IMR-90 (cell line): ENCODE measurements around the gene CRISPLD2.

Source experiments
- BHLHE40 ChIP-seq: fragments of 150-350 bp; IDR thresholded peaks from 2 replicates; pipeline ENCODE4 v1.6.1; 2016; ENCODE audit warnings: mild to moderate bottlenecking, low read depth, low read length
- CEBPB ChIP-seq: IDR thresholded peaks from 2 replicates; pipeline ENCODE4 v1.6.1; 2012; ENCODE audit warnings: low read depth, low read length, improper control_type of control experiment
- CHD1 ChIP-seq: IDR thresholded peaks from 2 replicates; pipeline ENCODE4 v1.6.1; 2012; ENCODE audit warnings: low read depth, low read length, improper control_type of control experiment
- FOS ChIP-seq: fragments of 150-350 bp; IDR thresholded peaks from 2 replicates; pipeline ENCODE4 v1.6.1; 2016; ENCODE audit warnings: low read depth, low read length
- MAFK ChIP-seq: IDR thresholded peaks from 2 replicates; pipeline ENCODE4 v1.6.1; 2012; ENCODE audit warnings: low read depth, low read length, improper control_type of control experiment
- MAZ ChIP-seq: IDR thresholded peaks from 2 replicates; pipeline ENCODE4 v1.6.1; 2012; ENCODE audit warnings: low read depth, mild to moderate bottlenecking, low read length, improper control_type of control experiment, moderate library complexity, borderline replicate concordance
- MXI1 ChIP-seq: IDR thresholded peaks from 2 replicates; pipeline ENCODE4 v1.6.1; 2012; ENCODE audit warnings: low read depth, mild to moderate bottlenecking, low read length, moderate library complexity, borderline replicate concordance
- POLR2A ChIP-seq: IDR thresholded peaks from 2 replicates; pipeline ENCODE4 v1.6.1; 2012; ENCODE audit warnings: mild to moderate bottlenecking, low read depth, low read length
- RAD21 ChIP-seq: IDR thresholded peaks from 2 replicates; pipeline ENCODE4 v1.6.1; 2012; ENCODE audit warnings: low read length, improper control_type of control experiment
- RCOR1 ChIP-seq: IDR thresholded peaks from 2 replicates; pipeline ENCODE4 v1.6.1; 2012; ENCODE audit warnings: mild to moderate bottlenecking, low read length, improper control_type of control experiment; ENCODE audit not compliant: insufficient replicate concordance
- RFX5 ChIP-seq: IDR thresholded peaks from 2 replicates; pipeline ENCODE4 v1.8.0; 2012; ENCODE audit warnings: low read depth, mild to moderate bottlenecking, low read length, moderate library complexity
- SMC3 ChIP-seq: fragments of 150-350 bp; IDR thresholded peaks from 2 replicates; pipeline ENCODE4 v1.6.1; 2016; ENCODE audit warnings: low read depth, mild to moderate bottlenecking, antibody characterized with exemption, low read length, moderate library complexity
- TF ChIP-seq, protein P1 (sequence below): conservative IDR thresholded peaks from 2 replicates; pipeline ENCODE4 v1.5.1; 2012; ENCODE audit warnings: mild to moderate bottlenecking, low read depth, low read length, improper control_type of control experiment

GRCh38 chr16:84929421-84930297, 109.9 kb downstream of the CRISPLD2 start:
- TF ChIP-seq, protein P1, sequence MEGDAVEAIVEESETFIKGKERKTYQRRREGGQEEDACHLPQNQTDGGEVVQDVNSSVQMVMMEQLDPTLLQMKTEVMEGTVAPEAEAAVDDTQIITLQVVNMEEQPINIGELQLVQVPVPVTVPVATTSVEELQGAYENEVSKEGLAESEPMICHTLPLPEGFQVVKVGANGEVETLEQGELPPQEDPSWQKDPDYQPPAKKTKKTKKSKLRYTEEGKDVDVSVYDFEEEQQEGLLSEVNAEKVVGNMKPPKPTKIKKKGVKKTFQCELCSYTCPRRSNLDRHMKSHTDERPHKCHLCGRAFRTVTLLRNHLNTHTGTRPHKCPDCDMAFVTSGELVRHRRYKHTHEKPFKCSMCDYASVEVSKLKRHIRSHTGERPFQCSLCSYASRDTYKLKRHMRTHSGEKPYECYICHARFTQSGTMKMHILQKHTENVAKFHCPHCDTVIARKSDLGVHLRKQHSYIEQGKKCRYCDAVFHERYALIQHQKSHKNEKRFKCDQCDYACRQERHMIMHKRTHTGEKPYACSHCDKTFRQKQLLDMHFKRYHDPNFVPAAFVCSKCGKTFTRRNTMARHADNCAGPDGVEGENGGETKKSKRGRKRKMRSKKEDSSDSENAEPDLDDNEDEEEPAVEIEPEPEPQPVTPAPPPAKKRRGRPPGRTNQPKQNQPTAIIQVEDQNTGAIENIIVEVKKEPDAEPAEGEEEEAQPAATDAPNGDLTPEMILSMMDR, result no peak
- TF ChIP-seq CEBPB, result no peak
- no peak for TF ChIP-seq RAD21
- TF ChIP-seq SMC3, result no peak
- no peak for TF ChIP-seq MXI1
- no peak for TF ChIP-seq POLR2A
- no peak for TF ChIP-seq FOS
- TF ChIP-seq MAZ, result no peak
- TF ChIP-seq CHD1, result no peak
- no peak for TF ChIP-seq RCOR1
- no peak for TF ChIP-seq RFX5
- no peak for TF ChIP-seq MAFK
- no peak for TF ChIP-seq BHLHE40
